ENCODE data around the gene MRPS27.

- TF ChIP-seq REST (IDR thresholded peaks at IDR 0.05; ENCODE audit: low read depth) (no peak), TCF12 (IDR thresholded peaks at IDR 0.05; ENCODE audit: low read depth) (no peak), YY1 (IDR thresholded peaks at IDR 0.05; ENCODE audit: low read depth) (no peak)
Observed at GRCh38 chr5:72368271-72368670, 48.2 kb upstream of the MRPS27 start.

All from Ishikawa (cell line).